ENCODE data around the gene VASH1.

Gene VASH1

DNA sequence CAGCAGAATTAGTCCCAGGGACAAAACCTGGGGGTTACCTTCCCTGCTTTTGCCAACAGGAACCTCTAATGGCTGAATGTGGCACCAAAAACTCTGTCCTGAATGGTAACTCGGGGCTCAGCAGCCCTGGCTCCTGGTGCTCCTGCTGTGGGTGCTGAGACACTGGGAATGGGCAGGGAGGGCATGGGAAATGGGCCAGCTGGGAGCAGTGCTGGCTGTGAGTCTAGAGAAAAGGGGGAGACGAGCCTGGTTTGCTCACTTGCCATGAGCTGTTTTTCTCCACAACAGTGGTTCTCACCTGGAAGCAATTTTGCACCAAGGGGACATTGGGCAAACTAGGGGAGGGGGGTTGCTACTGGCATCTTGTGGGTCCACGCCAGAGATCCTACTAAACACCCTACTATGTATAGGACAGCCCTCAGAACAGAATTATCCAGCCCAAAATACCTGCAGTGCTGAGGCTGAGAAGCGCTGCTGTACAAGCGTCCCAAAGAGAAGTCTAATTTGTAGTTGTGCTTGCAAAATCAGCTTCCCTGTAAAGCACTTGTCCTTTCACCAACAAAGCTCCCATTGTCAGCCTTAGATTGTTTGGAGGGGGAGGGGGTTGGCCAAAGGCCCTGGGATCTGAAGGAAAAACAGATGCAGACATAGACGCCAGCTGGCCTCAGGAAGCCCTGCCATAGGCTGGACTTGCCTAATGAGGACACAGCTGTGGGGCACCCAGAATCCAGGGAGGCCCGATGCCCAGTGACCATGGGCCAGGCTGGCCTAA lies 68.6 kb downstream of the VASH1 start:
- H3K27ac ChIP-seq (ENCODE audit: low read depth in 2 of 2, low read length in 2 of 2) = peak overlapping the region in 1 of 2 donors; percentile 2
- no peaks in the 10 kb centered on the region for H3K27me3 ChIP-seq (ENCODE audit: control insufficient read depth in 2 of 2, insufficient read depth in 2 of 2, low read length in 2 of 2)
- no peaks in the 10 kb centered on the region for H3K4me1 ChIP-seq (ENCODE audit: control insufficient read depth in 2 of 2, insufficient read depth in 2 of 2, low read length in 2 of 2)
- no peaks in the 10 kb centered on the region for H3K9me3 ChIP-seq (ENCODE audit: control insufficient read depth in 2 of 2, low read length in 2 of 2)
- no peak overlapping the region for H3K9ac ChIP-seq (ENCODE audit: low read depth in 1 of 2, low read length in 2 of 2)
- no peaks in the 10 kb centered on the region for H3K36me3 ChIP-seq (ENCODE audit: control insufficient read depth in 2 of 2, insufficient read depth in 2 of 2, low read length in 2 of 2)
- H3K4me3 ChIP-seq (ENCODE audit: low read length in 2 of 2) = no peak overlapping the region

DNA sequence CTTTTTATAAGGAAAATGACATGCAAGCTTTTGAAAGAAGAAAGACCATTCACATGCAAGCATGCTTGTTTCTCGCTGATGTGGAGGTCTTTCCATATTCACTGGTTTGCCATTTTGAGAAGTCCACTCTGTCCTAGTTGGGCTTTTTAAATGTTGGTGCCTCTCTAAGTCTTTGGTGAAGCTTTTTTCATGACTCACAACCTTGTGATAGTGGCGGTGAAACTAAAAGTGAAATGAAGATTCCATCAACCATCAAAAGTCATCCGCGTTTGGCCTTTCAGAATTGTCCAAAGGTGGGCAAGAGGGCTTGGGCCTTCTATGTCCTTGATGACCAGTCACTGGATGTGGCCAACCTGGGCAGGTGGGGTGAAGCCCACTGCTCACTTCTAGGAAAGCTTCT lies 69.3 kb downstream of the VASH1 start:
- no peak overlapping the region for H3K27ac ChIP-seq (ENCODE audit: low read depth in 2 of 2, low read length in 2 of 2)
- H3K36me3 ChIP-seq (ENCODE audit: control insufficient read depth in 2 of 2, insufficient read depth in 2 of 2, low read length in 2 of 2) = no peaks in the 10 kb centered on the region
- H3K4me1 ChIP-seq (ENCODE audit: control insufficient read depth in 2 of 2, insufficient read depth in 2 of 2, low read length in 2 of 2) = no peaks in the 10 kb centered on the region
- H3K27me3 ChIP-seq (ENCODE audit: control insufficient read depth in 2 of 2, insufficient read depth in 2 of 2, low read length in 2 of 2) = no peaks in the 10 kb centered on the region
- H3K9ac ChIP-seq (ENCODE audit: low read depth in 1 of 2, low read length in 2 of 2) = no peak overlapping the region
- H3K4me3 ChIP-seq (ENCODE audit: low read length in 2 of 2) = no peak overlapping the region
- no peaks in the 10 kb centered on the region for H3K9me3 ChIP-seq (ENCODE audit: control insufficient read depth in 2 of 2, low read length in 2 of 2)

DNA sequence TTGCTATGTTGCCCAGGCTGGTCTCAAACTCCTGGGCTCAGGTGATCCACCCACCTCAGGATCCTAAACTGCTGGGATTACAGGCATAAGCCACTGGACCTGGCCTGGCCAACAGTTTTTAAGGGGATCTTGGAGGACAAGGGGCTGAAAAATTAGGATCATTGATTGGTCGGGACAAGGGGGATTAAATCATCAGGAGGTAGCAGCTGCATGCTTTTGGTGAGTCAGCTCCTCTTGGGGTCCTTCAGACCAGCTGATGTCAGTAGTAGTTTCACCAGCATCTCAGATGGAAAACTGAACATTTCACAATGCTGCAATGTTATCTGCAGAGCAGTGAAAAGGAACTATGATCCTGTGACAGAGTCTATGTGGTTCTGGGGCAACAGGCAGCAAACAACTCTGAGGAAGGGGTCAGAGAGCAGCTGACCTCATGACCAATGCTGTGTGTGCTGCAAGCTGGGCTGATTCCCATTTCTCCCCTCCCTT lies 71.3 kb downstream of the VASH1 start:
- Histone ChIP-seq H3K4me1 (ENCODE audit: control insufficient read depth in 2 of 2, insufficient read depth in 2 of 2, low read length in 2 of 2) (no peaks in the 10 kb centered on the region), H3K27me3 (ENCODE audit: control insufficient read depth in 2 of 2, insufficient read depth in 2 of 2, low read length in 2 of 2) (no peaks in the 10 kb centered on the region), H3K9ac (ENCODE audit: low read depth in 1 of 2, low read length in 2 of 2) (no peak overlapping the region), H3K27ac (ENCODE audit: low read depth in 2 of 2, low read length in 2 of 2) (no peak overlapping the region), H3K9me3 (ENCODE audit: control insufficient read depth in 2 of 2, low read length in 2 of 2) (no peaks in the 10 kb centered on the region), H3K36me3 (ENCODE audit: control insufficient read depth in 2 of 2, insufficient read depth in 2 of 2, low read length in 2 of 2) (no peaks in the 10 kb centered on the region), H3K4me3 (ENCODE audit: low read length in 2 of 2) (no peak overlapping the region)
